Glomerular visceral epithelial cell (primary cell): ENCODE measurements around the gene SPINK4.

Source experiments
- DNase-seq: peaks from one replicate; pipeline ENCODE4 v3.0.0-alpha.2; 2016; ENCODE audit errors: extremely low spot score

SPINK4 gene

DNA sequence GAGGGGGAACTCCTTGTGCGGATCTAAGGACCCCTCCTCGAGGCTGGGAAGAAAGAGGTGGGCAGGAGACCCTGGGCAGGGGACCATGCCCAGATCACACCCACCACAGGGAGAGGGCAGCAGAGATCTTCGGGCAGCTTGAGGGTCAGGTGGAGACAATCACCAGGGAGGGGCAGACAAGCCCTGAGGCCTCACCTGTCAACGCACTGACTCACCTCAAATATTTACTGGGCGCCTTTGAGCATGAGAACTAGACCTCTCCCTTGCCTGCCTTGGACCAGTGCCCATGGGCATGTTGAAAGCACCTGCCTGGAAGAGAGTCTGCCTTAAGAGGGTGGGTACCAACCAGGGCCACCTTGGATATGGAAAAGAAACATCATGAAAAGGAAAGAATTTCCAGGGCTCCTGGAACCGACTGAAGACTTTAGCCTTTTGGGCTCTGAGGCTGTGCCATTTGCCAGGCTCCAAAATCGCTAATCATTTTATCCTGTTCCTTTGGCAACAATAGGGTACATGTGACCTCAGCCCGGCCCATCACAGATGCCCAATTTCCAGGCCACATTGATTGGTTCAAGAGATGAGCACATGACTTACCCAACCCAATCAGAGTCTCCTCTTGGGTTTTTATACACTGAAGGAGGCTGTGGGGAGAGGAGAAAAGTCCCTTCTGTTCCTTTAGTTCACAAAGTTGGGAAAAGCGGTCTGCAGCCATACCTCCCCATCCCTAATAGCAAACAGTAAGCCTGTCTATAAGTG, 10.4 kb upstream of the SPINK4 start:
- peak; percentile 35 for DNase-seq

DNA sequence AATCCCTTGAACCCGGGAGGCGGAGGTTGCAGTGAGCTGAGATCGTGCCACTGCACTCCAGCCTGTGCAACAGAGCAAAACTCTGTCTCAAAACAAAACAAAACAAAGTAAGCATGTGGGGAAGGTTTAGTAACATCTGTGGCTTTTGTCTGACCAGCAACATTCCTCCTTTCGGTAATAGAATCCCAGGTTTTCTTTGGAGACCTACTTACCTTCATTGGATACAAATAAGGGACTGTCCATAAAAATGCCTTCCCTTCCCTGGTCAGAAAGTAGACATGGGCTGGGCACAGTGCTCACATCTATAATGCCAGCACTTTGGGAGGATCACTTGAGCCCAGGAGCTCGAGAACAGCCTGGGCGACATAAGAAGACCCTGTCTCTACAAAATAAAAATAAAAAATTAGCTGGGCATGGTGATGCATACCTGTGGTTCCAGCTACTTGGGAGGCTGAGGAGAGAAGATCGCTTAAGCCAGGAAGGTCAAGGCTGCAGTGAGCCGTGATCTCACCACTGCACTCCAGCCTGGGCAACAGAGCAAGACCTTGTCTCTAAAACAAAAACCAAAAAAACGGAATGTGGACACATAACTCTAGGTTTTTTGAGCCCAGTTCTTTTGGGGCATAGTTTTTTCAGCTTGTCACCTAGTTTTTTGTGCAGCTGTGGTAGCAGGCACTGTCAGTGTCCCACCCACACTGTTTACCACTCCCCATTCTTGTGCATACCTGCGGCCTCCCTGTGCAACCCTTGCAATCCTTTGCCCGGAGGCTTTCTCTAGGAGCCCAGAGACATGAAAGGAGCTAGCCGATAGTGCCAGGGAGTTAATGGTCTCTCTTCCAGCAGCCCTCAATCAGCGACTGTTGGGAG, 9.0 kb upstream of the SPINK4 start:
- DNase-seq, result peak; percentile 78

DNA sequence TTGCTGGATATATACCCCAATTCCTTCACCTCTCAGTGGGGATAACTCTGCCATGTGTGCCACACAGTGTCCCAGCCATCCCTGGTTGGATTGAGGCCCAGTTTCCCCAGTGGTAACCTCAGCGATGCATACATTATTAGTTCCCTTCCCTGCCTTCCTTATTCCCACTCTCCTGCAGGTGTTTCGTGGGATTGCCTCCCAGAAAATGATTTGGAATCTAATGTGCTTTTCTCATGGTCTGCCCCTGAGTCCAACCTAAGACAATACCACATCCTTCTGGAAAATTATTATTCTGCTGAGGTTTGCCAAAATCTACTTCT, 8.4 kb upstream of the SPINK4 start:
- DNase-seq, result peak; percentile 31

DNA sequence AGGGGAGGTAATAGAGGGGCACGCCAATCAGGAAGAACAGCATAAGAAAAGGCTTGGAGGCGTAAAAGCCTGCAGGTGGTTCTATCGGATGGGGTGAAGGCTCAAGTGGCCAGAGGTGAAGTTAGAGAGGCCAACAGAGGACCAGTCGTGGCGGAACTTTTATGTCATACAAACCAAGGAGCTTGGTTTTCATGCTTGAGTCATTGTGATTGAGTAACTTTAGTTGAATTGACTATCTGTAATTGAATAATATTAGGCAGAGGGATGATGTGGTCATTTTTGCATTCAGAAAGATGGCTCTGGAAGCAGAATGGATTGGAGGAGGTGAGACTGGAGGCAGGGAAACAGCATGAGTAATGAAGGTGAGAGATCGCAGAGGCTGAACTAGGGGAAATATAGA, 7.2 kb upstream of the SPINK4 start:
- no peak for DNase-seq

DNA sequence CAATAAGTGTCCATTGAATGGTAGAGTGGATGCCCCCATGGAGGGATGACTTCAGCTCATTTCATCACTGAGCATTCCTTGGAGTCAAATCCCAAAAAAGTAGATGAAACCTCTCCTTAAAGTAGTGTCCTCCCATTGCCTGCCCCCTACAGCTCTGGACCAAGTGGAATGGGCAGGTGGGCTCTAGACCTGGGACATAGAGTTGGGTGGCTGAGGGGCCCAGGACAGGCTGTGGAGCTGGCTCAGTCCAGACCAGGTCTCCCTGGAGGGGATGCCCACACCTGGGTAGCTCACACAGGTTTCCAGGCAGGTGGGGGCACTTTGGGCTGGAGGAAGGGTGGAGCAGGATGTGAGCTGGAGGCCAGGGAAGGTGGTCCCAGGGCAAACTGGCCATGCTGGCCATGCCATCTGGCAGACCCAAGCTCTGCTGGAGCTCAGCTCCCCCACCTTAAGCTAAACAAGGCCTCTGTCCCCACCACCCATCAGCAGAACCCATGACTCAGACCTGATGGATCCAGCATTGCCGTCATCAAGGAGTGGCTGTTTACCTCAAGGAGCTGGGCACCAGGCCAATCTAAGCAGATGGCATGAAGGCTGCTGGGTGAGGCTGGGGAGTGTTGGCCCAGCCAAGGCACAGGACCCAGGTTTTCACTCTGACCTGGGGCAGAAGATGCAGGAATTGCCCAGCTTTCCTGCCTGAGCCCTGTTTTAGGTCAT, 6.2 kb upstream of the SPINK4 start:
- peak; percentile 96 for DNase-seq

DNA sequence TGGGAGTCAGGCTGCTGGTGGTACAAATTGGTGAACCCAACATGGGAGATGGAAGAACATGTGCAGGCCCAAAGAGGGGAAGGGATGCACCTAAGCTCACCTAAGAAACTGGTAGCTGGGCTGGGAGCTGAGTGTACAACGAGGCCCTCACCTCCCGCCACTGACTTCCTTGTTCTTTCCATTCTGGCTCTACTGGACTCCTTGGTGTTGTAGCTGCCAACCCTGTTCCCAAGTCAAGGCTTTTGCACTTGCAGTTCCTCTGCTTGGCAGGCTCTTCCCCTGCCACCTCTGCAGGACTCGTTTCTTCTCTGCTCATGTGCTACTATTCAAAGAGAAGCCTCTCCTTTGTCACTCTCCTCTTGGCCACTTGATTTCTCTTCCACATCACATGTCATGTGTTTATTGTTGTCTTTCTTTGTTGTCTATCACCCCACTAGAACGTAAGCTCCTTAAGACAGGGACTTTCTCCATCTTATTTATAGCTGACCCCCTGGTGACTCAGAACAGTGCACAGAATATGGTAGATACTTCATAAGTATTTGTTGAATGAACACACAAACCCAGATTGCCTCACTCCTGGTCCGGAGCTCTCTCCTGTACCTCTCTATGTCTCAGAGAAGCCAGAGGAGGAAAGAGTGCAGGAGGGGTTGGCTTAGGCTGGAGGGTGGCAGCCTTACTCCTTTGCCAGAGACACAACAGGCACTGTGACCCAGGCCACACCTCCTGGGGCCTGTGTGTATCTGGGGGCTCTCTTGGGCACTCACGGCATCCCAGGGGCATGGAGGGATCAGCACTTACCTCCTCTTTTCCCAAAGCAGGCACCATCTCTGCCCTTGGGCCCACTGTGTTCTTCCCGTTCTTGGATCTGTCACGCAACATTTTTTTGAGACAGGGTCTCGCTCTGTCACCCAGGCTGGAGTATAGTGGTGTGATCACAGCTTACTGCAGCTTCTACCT, 5.2 kb upstream of the SPINK4 start:
- no peak for DNase-seq

DNA sequence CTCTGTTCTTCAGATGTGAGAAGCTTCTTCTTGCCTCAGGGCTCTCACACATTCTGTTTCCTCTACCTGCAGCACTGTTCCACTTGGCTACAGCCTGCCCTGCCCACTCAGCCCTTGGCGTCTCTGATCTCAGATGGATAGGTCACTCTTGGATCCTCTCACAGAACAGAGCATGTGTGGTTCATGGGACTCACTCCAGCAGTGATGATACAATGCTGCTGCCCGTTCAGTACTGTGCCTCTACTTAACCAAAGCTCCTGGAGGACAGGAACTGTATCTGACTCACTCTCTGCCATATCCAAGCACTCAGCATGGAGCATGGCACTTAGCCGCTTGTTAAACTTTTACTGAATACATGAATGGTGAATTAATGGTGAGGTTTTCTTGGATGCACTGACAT, 3.4 kb upstream of the SPINK4 start:
- DNase-seq, result no peak

DNA sequence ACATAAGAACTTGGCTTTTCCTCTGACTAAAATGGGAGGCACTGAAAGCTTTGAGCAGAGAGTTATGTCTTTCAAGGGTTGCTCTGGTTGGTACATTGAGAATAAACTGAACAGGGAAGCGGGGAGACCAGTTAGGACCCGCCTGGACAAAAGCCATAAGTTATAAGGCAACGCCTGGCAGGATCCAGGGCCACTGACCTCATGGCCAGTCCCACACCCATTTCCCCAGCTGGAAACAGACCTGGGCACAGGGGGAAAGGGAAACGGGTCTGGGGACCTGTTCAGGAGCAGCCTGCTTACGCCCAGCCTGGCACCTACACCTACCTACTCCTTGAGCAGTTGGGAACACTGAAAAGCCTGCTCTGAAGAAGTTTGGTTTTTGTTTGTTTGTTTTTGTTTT, 1.3 kb downstream of the SPINK4 start:
- DNase-seq, result no peak

DNA sequence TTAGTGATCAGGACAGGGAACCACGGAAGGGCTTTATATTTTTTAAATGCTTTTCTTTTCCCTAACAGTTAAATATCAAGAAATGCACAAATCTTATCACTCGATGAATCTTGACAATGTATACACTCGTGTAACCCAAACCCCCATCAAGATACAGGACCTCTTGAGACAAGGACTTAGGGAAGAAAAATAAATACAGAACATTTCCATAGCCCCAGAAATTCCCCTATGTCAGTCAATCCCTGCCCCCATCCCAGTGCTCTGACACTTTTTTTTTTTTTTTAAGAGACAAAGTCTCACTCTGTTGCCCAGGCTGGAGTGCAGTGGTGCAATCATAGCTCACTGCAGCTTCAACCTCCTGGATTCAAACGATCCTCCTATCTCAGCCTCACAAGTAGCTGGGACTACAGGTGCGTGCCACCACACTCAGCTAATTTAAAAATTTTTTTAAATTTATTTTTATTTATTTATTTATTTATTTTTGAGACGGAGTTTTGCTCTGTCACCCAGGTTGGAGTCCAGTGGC, 2.7 kb downstream of the SPINK4 start:
- no peak for DNase-seq

DNA sequence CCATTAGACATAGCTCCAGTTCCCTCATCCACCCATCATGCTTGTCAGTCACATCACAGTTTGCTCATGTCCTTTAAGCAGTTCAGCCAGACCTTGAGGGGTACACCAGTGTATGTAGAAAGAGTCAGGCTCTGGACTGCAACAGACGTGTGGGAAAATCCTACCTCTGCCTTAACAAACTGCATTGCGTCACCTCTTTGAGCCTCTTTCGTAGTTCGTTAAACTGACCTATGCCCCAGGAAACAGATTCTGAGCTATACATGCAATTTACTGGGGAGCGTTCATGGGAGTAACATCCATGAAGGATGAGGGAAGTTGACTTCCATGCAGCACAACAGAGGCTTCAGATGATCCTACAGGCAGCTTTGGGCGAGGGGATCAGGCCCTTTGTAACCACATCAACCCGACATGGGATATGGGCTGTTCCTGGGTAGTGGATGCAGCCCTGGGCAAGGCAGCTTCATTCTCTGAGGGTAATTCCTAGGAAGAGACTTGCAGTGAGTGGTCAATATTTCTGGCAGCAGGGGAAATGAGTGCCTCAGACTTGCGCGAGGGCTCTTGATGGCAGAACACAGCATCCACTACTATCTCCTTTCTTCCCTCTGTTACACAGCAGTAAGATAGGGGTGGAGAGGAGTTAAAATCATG, 4.3 kb downstream of the SPINK4 start:
- no peak for DNase-seq

DNA sequence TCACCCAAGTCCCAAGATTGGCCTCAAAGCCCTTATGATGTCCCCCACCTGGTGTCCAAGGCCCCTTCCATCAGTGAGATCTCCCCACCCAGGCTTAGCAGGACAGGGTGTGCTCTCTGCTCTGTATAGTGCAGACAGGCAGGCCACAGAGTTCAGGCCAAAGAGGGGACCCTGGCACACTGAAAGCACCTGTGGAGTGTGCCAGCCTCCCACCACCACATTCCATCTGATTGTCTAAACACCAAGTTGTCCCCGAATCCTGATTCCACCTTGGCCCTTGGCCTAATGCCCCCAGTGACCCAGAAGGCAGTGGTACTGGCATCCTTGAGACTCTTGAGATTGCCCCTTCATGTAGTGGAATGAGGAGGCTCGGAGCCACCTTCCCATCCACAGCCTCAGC, 5.4 kb downstream of the SPINK4 start:
- no peak for DNase-seq

DNA sequence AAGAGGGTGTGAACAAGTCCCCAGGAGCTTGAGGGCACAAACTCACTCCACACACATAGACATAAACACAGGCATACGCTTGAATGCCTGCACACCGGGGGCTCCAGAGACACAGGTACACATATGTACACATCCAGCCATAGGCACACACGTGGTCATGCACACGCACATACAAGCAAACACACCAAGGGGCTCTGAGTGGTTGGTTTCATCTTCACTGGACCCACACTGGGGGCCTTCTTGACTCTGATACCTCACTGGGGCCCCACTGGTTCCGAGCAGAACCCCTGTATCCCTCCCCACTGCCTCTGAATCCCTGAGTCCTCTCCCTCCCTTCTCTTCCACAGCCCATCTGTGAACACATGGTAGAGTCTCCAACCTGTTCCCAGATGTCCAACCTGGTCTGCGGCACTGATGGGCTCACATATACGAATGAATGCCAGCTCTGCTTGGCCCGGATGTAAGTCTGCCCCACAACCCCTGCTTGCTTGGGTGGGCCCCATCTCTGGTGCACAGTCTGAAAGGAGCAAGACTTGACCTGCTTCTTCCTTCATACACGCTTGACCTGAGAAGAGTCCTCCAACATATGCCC, 6.4 kb downstream of the SPINK4 start:
- DNase-seq, result no peak

DNA sequence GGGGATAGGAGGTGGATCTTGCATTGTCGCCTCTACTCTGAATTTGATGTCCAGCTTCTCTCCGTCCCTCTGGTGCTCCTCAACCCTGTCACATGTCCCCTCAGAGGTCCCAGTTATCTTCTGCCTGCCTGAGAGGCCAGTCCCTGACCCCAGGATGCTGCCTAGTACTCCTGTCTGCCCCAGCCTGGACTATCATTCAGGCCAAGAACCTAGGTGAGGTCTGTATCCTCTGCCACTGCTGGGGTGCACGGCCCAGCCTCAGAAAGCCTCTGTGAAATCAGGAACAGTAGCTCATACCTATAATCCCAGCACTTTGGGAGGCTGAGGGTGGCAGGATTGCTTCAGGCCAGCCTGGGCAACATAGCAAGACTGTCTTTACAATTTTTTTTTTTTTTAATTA, 8.6 kb downstream of the SPINK4 start:
- DNase-seq, result no peak

DNA sequence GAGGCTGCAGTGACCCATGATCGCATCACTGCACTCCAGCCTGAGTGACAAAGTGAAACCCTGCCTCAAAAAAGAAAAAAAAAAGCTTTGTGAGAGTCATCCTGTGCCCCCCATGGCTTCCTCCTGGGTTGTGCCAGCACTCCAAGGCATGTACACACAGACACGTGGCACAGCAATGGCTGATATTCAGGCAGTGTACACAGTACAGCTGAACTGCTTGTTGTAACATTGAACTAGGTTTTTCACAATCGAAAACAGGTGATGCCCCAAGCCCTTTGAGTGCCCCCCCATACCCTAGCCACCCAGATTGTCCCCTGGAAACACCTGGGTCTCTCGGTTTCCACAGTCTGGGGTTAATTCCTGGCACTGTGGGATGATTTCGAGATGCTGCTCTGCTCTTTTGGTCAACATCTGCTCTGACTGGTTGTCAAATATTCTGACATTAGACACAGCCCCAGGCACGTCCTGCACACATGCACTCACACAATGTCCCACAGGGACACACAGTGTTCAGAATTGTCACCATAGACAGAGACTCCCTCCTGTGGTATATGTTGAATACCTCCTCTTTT, 9.2 kb downstream of the SPINK4 start:
- no peak for DNase-seq

DNA sequence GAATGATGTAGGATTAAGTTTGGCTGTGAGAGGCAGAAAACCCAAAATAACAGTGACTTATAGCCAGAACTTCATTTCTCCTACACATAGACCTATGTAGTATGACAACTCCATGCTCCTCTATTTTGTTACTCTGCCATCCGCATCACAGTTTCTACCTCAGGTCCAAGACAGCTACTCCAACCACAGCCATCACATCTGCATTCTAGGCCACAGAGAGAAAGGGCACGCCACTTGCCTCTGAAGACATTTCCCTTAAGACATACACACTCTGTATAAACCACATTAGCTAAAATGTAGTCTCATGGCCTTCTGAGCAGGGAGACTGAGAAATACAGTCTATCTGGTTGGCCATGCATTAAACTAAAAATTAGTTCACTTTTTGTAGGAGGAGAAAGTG, 10.0 kb downstream of the SPINK4 start:
- DNase-seq, result no peak

DNA sequence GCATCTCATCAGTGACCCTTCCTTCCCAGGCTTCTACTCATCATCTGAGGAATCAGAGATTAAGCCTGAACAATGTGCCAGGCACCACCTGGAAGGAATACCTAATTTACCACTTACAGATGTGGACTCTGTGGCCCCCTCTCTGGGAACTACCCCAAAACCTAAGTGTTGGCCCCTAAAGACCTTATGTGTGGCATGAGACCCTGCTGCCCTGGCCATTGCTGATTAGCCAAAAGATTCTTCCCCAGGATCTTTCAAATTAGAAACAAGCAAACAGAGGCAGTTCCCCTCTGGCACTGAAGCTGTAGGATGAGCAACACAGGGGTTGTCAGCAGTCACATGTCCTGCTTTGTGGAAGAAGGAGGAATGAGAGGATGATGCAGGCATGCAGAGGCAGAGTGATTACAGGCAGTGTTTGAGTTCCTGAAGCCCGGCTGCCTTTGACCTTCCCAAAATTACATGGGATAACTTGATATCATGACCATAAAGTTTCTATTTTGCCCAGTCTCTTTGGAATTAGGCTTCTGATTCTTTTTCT, 10.6 kb downstream of the SPINK4 start:
- no peak for DNase-seq

DNA sequence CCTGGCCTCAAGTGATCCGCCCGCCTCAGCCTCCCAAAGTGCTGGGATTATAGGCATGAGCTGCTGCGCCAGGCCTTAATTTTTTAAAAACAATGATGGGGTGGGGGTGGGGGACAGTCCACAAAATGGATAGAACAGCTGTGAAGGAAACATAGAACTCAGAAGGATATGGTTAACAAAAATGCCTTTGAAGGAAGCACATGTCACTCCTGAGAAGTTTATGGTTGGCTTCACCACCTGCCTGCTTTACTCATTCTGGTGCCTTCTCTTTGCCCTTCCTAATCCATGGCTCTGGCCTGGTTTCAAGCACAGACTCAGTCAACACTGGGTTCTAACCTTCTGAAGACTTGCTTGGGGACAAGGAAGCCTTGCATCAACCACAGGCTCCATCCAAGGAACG, 14.2 kb downstream of the SPINK4 start:
- no peak for DNase-seq

DNA sequence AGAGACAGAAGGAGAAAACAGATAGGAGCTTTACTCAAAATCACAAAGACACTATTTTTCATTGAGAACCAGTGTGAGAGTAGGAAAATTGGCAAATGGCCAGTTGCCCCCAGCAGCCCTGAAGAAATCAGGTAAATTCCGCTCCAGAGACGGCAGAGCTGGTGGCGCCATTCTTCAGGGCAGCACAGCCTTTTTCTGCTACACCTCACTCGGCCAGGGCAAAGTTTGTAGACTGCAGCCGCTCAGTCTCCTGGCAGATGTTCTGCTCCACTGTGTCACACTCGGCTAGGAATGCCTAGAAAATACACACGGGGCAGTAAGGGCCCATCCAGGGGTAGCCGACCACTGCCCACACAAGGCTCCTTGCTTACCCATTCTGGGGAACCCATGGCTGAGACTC, 15.0 kb downstream of the SPINK4 start:
- no peak for DNase-seq

DNA sequence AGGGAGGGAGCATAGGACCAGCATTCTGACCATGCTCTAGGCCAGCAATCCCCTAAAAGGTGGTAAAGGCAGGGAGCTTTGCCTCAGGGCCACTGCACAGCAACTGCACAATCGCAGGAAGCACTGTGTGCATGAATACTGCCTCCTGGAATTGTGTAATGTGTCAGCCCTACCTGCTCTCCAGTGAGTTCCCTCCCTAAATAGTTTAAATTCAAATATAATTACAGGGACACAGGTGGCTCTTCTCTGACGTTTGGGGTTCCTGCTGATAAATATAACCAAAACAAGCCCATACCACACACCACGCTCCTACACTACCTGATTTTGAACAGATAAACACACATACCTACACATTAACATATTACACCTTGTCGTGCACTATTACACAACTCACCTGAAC, 15.5 kb downstream of the SPINK4 start:
- DNase-seq, result no peak

DNA sequence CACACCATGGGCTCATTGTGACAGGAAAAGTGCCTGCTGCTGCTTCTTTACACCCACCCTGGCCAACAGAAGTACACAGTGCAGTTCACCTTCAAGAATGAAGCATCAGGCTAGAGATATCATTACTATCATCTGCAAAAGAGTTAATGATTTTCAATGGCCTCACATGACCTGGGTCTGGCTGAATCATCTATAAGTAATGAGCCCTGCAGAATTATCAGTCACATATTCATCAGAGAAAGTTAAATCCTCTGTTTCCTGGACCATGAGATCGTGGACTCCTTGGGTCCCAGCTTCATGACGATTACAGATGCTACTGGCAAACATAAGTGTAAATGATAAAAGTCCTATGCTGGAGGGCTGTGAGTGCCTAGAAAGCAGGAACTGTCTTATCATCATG, 16.3 kb downstream of the SPINK4 start:
- peak; percentile 34 for DNase-seq
